ENCODE measurements around the gene VAPA. TPM values are rescaled to one million over a fixed set of nuclear protein-coding genes. Genes with fewer than 3 reads are reported as not detected.
A peak's percentile ranks its signal among the peaks of the same experiment; 100 is the strongest.

VAPA gene
- total RNA-seq, 2 experiments from 2014 or later, result 162 to 177 TPM

DNA sequence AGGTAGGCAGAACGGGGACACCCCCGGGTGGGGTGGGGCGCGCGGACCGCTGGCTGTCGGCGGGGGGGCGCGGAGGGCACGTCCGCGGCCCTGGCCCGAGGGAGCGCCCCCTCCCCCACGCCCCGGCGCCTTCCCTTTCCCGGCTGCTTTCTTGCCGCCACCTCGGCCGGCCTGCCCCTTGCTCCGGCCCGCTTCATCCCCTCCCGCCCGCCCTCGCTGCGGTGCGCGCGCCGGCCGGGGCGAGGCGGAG lies 443 bp downstream of the VAPA start:
- TF ChIP-seq, protein P1, sequence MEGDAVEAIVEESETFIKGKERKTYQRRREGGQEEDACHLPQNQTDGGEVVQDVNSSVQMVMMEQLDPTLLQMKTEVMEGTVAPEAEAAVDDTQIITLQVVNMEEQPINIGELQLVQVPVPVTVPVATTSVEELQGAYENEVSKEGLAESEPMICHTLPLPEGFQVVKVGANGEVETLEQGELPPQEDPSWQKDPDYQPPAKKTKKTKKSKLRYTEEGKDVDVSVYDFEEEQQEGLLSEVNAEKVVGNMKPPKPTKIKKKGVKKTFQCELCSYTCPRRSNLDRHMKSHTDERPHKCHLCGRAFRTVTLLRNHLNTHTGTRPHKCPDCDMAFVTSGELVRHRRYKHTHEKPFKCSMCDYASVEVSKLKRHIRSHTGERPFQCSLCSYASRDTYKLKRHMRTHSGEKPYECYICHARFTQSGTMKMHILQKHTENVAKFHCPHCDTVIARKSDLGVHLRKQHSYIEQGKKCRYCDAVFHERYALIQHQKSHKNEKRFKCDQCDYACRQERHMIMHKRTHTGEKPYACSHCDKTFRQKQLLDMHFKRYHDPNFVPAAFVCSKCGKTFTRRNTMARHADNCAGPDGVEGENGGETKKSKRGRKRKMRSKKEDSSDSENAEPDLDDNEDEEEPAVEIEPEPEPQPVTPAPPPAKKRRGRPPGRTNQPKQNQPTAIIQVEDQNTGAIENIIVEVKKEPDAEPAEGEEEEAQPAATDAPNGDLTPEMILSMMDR (IDR thresholded peaks at IDR 0.05), result no peak
- peaks cover 31% of the 10 kb centered on the region for H3K4me1 Mint-ChIP-seq (ENCODE audit: low read depth)
- H3K9me3 ChIP-seq (ENCODE audit: control insufficient read depth in 1 of 2, insufficient read depth in 1 of 2, low read length in 2 of 2), result no peaks in the 10 kb centered on the region
- ChIA-PET POLR2A (interaction anchor here (1.0 to 2.7 kb wide), 15 partner anchors 9 to 1995 kb away, joined by 4 to 23 read pairs (median 6); partner anchors contain the start of genes ANKRD12, CHMP1B, MPPE1 and NAPG), CTCF (interaction anchor here (1.9 kb wide), 1 partner anchor 1305 kb away, joined by 8 read pairs; the partner anchor contains the start of gene RAB12)
- peak in 1 of 14 experiments; percentile 2 for DNase-seq
- peaks cover 25% of the 10 kb centered on the region for H3K4me1 ChIP-seq (ENCODE audit: insufficient read depth, low read length)
- H3K36me3 Mint-ChIP-seq (ENCODE audit: low read depth), result peaks cover 6% of the 10 kb centered on the region
- peak overlapping the region; percentile 68 for H3K4me3 ChIP-seq (ENCODE audit: low read length)
- H3K27ac Mint-ChIP-seq, result peak overlapping the region; percentile 90
- no peak for ATAC-seq (ENCODE audit: poor library complexity)
- peak overlapping the region; percentile 94 for H3K4me3 Mint-ChIP-seq
- no peaks in the 10 kb centered on the region for H3K36me3 ChIP-seq (ENCODE audit: insufficient read depth, low read length)
- H3K27me3 Mint-ChIP-seq, result peaks cover 6% of the 10 kb centered on the region
- H3K27ac ChIP-seq (ENCODE audit: low read depth in 1 of 2, low read length in 2 of 2), result peak overlapping the region; percentile 93 to 94
- H3K27me3 ChIP-seq (ENCODE audit: control insufficient read depth in 1 of 2, insufficient read depth in 2 of 2, low read length in 2 of 2), result no peaks in the 10 kb centered on the region
- intact Hi-C loops (cut with DNase I, micrococcal nuclease), result loop anchor here (2.0 to 10.0 kb wide), 9 partner anchors 37 to 1938 kb away; partner anchors contain the start of genes NDUFV2 (in 2 of the 2), CHMP1B (in 1 of the 2), PPP4R1 (in 1 of the 2) and RALBP1 (in 1 of the 2)
- no peaks in the 10 kb centered on the region for H3K9me3 Mint-ChIP-seq

DNA sequence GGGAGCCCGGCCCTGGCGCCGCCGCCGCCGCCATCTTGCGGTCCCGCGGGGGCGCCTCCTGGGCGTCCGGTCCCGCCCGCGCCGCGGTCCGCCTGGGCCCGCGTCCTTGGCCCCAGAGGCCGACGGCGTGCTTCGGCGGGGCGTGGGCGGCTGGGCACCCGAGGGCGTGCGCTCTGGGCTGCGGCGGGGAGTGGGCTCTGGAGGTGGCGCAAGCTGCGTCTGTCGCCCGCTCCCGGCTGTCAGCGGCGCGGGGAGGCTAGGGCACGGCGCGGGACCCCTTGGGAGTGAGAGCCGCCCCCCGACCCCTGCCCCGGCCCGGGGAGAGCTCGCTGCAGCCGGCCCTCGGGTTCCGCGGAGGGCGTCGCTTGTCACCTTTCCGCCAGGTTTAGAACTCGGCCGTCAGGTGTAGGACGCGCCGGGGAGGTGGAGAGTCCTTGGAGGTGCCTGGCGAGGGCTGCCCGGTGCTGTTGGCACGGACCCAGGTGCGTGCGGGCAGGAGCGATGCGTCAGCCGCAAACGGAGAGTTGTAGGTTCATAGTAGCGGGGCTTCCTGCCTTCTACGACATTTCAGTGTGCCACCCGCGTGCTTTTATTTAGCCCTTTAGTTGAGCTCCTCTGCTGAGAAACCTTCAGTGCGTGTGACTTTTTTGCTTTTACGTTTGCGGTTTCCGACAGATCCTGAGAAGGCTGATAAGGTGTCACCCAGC lies 921 bp downstream of the VAPA start:
- DNase-seq (peak; percentile 52 to 93 (median 73)), ATAC-seq (ENCODE audit: poor library complexity) (peak; percentile 37)
- H3K4me1 ChIP-seq (ENCODE audit: insufficient read depth, low read length), result peaks cover 28% of the 10 kb centered on the region
- TF ChIP-seq, protein P1 (IDR thresholded peaks at IDR 0.05), result no peak
- H3K27ac Mint-ChIP-seq, result peak overlapping the region; percentile 98
- intact Hi-C loops (cut with DNase I, micrococcal nuclease), result loop anchor here (2.0 to 10.0 kb wide), 10 partner anchors 36 to 1938 kb away; partner anchors contain the start of genes NDUFV2 (in 2 of the 2), CHMP1B (in 1 of the 2), PPP4R1 (in 1 of the 2) and RALBP1 (in 1 of the 2)
- POLR2A ChIA-PET, result interaction anchor here (0.8 to 2.7 kb wide), 14 partner anchors 9 to 1994 kb away, joined by 3 to 23 read pairs (median 6); partner anchors contain the start of genes ANKRD12, CHMP1B, MPPE1 and NAPG
- peaks cover 6% of the 10 kb centered on the region for H3K36me3 Mint-ChIP-seq (ENCODE audit: low read depth)
- H3K36me3 ChIP-seq (ENCODE audit: insufficient read depth, low read length), result no peaks in the 10 kb centered on the region
- H3K9me3 ChIP-seq (ENCODE audit: control insufficient read depth in 1 of 2, insufficient read depth in 1 of 2, low read length in 2 of 2), result no peaks in the 10 kb centered on the region
- H3K4me1 Mint-ChIP-seq (ENCODE audit: low read depth), result peaks cover 31% of the 10 kb centered on the region
- no peaks in the 10 kb centered on the region for H3K9me3 Mint-ChIP-seq
- H3K27me3 ChIP-seq (ENCODE audit: control insufficient read depth in 1 of 2, insufficient read depth in 2 of 2, low read length in 2 of 2), result no peaks in the 10 kb centered on the region
- CTCF ChIA-PET, result interaction anchor here (1.9 kb wide), 1 partner anchor 1306 kb away, joined by 8 read pairs; the partner anchor contains the start of gene RAB12
- peak overlapping the region; percentile 84 to 94 for H3K27ac ChIP-seq (ENCODE audit: low read depth in 1 of 2, low read length in 2 of 2)
- H3K4me3 Mint-ChIP-seq, result peak overlapping the region; percentile 95
- peak overlapping the region; percentile 68 for H3K4me3 ChIP-seq (ENCODE audit: low read length)
- peaks cover under 1% of the 10 kb centered on the region for H3K27me3 Mint-ChIP-seq

DNA sequence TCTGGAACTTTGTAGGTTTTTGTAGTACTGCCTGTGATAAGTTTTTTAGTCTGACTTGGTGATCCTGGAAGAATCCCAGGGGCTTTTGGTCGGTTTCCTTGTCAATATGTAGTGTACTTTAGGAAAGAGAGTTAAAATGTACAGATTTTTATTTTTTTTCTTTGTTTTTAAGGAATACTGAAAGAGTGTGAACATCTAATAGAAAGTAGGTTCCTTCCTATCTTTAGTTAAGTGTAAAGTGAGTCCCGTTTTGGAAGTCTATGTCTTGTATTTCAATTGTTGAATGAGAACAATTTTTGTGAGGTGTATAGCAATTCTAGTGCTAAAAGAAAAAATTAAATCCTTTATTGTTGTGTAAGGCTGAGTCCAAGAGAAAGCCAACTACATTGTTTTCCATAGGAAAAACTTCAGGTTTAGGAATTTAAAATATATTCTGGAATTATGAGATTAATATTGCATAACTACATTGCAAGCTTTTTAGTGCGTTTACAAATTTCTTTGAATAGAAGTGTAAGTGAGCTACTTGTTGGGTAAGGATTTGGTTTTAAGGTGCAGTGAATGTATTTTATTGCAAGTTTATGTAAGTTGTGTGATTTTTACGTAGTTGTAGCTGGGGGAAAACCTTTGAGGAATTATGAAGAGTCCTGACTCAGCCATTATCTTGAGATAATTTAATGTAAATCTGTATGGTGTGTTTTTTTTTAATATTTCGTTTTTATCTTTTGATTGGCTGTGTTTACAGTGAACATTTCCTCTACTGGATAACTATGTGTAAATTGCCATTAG lies 1.7 kb downstream of the VAPA start:
- DNase-seq (no peak), ATAC-seq (ENCODE audit: poor library complexity) (no peak)
- peaks cover 6% of the 10 kb centered on the region for H3K36me3 Mint-ChIP-seq (ENCODE audit: low read depth)
- Histone ChIP-seq H3K4me3 (ENCODE audit: low read length) (peak overlapping the region; percentile 68), H3K9me3 (ENCODE audit: control insufficient read depth in 1 of 2, insufficient read depth in 1 of 2, low read length in 2 of 2) (no peaks in the 10 kb centered on the region), H3K36me3 (ENCODE audit: insufficient read depth, low read length) (no peaks in the 10 kb centered on the region), H3K27ac (ENCODE audit: low read depth in 1 of 2, low read length in 2 of 2) (peak overlapping the region; percentile 84 to 94), H3K4me1 (ENCODE audit: insufficient read depth, low read length) (peaks cover 35% of the 10 kb centered on the region), H3K27me3 (ENCODE audit: control insufficient read depth in 1 of 2, insufficient read depth in 2 of 2, low read length in 2 of 2) (no peaks in the 10 kb centered on the region)
- H3K27ac Mint-ChIP-seq, result peak overlapping the region; percentile 98
- no peaks in the 10 kb centered on the region for H3K9me3 Mint-ChIP-seq
- TF ChIP-seq, protein P1 (IDR thresholded peaks at IDR 0.05), result no peak
- H3K4me1 Mint-ChIP-seq (ENCODE audit: low read depth), result peaks cover 31% of the 10 kb centered on the region
- no peaks in the 10 kb centered on the region for H3K27me3 Mint-ChIP-seq
- ChIA-PET CTCF (interaction anchor here (1.0 to 1.9 kb wide), 2 partner anchors 11 to 1306 kb away, joined by 3 to 8 read pairs; partner anchors contain the start of gene RAB12), POLR2A (interaction anchor here (0.8 to 2.7 kb wide), 8 partner anchors 8 to 1307 kb away, joined by 3 to 23 read pairs (median 6); partner anchors contain the start of genes ANKRD12, NAPG and RAB12)
- intact Hi-C loops (cut with DNase I, micrococcal nuclease), result loop anchor here (2.0 to 10.0 kb wide), 6 partner anchors 17 to 1301 kb away; partner anchors contain the start of genes NDUFV2 (in 2 of the 2) and PPP4R1 (in 1 of the 2)
- peak overlapping the region; percentile 95 for H3K4me3 Mint-ChIP-seq
